GM18868 (cell line): ENCODE data around the gene ST3GAL3.
"Not testable (repeated sequence)": the region's sequence is repeated elsewhere in the genome, so short reads cannot be mapped to it uniquely, and the experiment has no call there.

ENCODE experiments used
- ATAC-seq: cut with Tn5 transposase; IDR thresholded peaks from one replicate; pipeline ENCODE4 v1.9.1; 2021; ENCODE audit warnings: mild to moderate bottlenecking, moderate library complexity; ENCODE audit not compliant: unreplicated experiment

The ST3GAL3 gene

DNA sequence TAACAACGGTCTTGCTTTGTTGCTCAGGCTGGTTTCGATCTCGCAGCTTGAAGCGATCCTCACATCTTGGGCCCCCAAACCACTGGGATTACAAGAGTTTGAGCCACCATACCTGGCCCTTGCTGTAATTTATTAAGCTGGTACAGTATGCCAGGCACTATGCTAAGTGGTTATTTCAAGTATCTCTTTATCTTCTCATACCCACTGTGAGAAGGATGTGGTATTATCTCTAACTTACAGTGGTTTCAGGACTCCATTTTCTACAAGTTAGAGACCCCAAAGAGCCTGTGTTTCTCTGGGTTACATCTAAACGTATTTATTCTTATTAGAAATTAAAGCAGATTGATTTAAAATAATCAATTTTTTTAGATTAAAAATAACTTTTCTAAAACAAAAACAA is 8.1 kb upstream of the ST3GAL3 start:
- ATAC-seq: no peak

DNA sequence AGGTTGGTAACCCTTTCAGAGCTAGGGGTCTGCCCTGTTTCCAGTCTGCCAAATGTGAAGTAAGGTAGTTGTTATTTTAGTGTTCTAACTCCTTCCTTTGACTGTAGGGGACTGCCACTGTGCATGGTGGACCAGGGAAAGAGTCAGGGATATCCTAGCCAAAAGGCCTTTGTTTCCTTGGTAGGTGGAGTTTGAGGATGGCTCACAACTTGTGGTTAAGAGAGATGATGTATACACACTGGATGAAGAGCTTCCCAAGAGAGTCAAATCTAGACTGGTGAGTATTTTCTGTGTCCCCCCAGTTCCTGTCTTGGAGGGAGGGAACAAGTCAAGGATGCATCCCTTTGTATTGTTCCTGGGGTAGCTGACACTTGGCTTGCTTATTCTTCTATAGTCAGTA is 3.5 kb upstream of the ST3GAL3 start:
- no peak for ATAC-seq

DNA sequence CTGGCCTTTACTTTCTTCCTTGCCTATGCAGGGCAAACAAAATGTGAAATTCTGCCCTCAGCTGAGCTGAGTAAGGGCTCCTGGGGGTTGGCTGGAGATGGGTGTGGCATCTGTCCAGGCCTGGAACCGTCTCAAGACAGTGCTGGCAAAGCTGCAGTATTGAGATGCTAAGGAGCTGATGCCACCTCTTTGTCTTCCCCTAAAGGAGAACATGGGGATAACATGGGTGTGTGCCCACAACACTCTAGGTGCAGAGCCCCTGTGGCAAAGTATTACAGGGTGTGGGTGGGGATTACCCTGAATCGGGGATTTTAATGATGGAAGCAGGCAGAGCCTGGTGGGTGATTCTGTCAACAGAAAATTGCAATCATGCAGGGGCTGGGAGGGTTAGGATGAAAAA is 2.5 kb upstream of the ST3GAL3 start:
- no peak for ATAC-seq

GRCh38 chr1:43705334-43705733 is 2.0 kb upstream of the ST3GAL3 start:
- no peak for ATAC-seq

GRCh38 chr1:43705982-43706597 is 1.2 kb upstream of the ST3GAL3 start:
- no peak for ATAC-seq

GRCh38 chr1:43706598-43707189 is 642 bp upstream of the ST3GAL3 start:
- ATAC-seq: no peak

GRCh38 chr1:43708002-43708410 is 670 bp downstream of the ST3GAL3 start:
- no peak for ATAC-seq

DNA sequence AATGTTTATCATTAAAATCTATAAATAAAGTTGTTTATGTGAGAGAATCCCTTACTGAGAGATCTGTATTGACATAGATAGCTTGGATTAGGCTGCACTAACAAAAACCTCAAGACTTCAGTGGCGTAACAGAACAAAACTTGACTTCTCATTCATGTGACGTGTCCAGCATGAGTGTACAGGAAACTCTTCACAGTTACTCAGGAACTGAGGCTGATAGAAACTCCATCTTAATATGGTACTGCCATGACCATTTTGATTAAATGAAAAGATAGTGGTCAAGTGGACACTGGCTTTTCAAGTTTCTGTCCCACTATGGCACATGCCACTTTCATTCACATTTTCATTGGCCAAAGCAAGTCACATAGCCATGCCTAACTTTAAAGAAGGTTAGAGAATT is 3.7 kb downstream of the ST3GAL3 start:
- no peak for ATAC-seq

DNA sequence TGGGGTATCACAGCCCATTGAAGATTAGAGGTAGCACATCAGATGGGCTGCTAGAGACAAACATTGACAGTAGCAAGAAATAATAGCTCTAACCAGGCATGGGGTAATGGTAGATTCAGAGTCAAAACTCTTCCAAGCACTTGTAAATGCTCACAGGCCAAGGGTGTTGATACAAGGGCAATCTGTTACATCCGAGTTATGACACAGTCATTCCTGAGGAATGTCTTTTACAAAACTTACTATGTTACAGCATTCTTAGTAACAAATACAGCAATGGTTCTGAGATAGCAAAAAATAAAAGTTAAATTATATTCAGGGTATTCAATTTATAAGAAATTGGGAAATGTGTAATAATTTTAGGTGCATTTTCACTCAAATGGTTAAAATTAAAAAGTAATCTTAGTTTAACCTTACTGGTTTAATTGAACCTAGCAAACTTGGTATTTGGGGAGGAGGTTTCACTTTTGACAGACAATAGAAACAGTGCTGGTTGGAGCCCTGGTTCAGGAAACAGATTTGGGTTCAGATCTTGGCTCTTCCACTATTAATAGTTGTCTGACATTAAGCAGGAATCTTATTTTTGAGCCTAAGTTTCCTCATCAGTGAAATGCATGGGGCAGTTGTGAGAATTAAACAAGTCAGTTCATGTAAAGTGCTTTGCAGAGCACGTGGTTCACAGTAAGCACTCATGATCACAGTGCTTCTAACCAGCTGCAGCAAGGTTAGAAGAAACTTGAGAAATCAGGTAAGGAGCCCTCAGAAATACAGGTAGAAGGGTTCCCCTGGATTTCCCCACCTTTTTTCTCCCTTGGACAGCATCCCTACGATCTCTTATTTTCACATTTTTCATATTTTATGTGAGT is 4.4 kb downstream of the ST3GAL3 start:
- ATAC-seq: no peak

DNA sequence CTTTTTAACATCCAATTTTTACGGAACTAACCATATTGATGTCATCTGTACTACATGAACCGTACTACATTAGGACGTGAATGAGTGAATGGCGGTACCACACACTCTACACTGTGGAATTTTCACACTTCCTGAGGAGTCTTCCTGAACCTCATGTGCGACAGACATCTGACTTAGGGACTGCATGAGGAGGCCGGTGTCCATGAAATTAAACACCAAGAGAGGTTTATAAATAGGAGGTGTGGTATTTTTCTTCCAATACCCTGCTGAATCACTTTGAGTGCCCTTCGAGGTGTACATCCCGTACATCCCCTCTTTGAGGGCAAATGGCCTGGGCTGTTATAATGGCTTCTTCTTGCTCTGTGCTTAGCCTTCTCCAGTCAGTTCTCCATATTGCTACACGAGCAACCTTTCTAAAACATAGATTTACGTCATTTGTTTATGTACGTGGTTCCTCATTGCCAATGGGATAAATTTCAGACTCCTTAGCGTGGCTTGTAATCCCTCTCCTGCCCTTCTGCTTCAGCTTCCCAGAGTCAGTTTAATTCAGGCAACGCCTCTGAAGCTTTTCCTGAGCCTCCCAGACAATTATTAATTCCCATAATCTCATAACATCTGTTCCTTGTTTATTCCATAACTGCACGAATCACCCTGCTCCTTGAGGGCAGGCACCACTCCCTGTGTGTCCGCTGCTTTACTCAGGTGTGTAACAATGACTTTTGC is 9.4 kb downstream of the ST3GAL3 start:
- ATAC-seq: no peak

GRCh38 chr1:43719063-43719462 is 11.7 kb downstream of the ST3GAL3 start:
- no peak for ATAC-seq

- not testable (repeated sequence) for ATAC-seq
These were observed 12.5 kb downstream of the ST3GAL3 start for GRCh38 chr1:43719670-43720419.

DNA sequence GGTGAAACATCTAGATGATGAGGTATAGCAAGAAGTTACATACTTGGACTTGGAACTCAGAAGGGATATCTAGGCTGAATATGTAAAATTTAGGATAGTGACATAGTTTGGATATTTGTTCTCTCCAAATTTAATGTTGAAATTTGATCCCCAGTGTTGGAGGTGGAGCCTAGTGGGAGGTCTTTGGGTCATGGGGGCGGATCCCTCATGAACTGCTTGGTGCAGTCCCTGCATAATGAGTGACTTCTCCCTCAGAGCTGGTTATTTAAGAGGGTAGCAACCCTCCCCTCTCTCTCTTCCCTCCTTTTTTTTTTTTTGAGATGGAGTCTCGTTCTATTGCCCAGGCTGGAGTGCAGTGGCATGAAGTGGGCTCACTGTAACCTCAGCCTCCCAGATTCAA is 15.5 kb downstream of the ST3GAL3 start:
- ATAC-seq: no peak

DNA sequence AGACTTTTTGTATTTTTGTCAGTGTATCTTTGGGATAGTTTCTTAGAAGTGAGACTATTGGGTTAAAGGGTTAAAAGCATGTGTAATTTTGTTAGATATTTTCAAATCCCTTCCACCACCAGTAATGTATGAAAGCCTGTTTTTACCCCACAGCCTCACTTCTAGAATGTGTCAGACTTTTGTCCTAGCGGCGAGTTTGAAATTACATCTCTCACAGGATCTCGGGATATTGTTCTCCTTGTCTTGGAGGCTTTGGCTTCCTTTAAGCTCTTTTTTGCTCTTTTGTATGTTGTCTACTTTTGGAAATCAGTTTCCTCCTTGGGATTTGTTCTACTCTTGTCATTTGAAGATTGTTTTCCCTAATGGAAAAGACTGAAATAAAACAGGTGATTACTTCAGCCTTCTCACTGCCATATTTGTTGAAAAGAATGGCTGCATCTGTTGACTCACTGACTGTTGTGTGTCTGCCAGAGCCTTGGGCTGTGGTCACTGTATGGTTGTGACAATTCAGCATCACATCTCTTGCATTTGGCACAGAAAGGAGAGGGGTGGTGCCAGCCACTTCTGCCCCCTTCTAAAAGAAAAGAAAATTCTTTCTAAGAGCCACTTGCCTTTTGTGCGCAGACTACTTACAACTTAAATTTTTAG is 22.6 kb downstream of the ST3GAL3 start:
- no peak for ATAC-seq

DNA sequence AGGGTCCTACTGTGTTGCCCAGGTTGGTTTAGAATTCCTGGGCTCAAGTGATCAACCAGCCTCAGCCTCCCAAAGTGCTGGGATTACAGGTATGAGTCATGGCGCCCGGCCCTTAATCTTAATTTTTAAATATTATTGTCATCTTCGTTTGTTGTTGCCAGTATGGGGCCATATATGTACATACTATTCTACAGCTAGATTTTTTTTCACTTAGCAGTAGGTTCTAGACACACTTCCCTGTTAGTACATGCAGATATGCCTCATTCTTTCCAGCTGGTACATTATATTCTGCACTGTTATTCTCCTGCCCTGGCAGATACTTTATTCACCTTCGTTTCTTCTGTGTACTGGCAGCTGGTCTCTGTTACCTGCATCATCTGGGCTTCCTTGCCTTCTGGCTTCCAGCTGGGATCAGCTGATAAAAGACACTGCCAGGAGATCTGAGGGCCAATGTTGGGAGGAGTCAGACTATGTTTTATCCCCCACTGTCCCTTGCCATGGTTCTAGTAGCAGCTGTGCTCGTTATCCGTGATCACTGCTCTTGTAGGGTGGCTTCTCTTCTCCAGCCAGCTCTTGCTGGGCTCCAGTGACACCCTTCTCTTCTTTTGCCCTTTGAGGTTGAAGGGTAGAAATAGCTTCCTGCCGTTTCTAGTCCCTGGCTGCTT is 24.7 kb downstream of the ST3GAL3 start:
- ATAC-seq: no peak

GRCh38 chr1:43736819-43737218 is 29.5 kb downstream of the ST3GAL3 start:
- ATAC-seq: no peak

GRCh38 chr1:43742026-43742425 is 34.7 kb downstream of the ST3GAL3 start:
- no peak for ATAC-seq

DNA sequence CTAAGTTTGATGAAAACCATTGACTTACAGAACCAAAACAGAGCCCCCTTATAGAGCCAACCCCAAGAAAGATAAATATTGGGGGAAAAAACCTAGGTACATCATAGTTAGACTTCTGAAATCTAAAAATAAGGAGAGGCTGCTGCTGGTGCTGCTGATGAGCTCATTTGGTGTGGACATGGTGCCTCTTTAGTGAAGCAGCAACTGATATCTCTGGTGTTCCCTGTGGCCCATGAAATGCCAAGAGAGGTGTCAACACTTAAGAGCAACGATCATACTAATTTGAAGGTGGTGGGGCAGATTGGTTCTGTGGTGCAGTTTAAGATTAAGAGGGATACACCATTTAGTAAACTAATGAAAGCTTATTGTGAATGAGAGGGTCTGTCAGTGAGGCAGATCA is 35.9 kb downstream of the ST3GAL3 start:
- no peak for ATAC-seq

GRCh38 chr1:43747736-43748135 is 40.4 kb downstream of the ST3GAL3 start:
- no peak for ATAC-seq

- no peak for ATAC-seq
These were observed 42.7 kb downstream of the ST3GAL3 start for GRCh38 chr1:43750083-43750482.
